Ishikawa (cell line): ENCODE measurements around the gene IMMP2L.

Source experiments
- CEBPB ChIP-seq: IDR thresholded peaks from 2 replicates; pipeline ENCODE4 v1.6.1; 2012
- CREB1 ChIP-seq: IDR thresholded peaks from 2 replicates; pipeline ENCODE4 v1.6.1; 2012; ENCODE audit warnings: low read depth
- EGR1 ChIP-seq: IDR thresholded peaks from 2 replicates; pipeline ENCODE4 v1.6.1; 2012
- EP300 ChIP-seq: IDR thresholded peaks from 2 replicates; pipeline ENCODE4 v1.6.1; 2012; ENCODE audit warnings: borderline replicate concordance
- FOXM1 ChIP-seq: IDR thresholded peaks from 2 replicates; pipeline ENCODE4 v1.6.1; 2012; ENCODE audit warnings: low read depth, borderline replicate concordance
- NFIC ChIP-seq: IDR thresholded peaks from 2 replicates; pipeline ENCODE4 v1.6.1; 2012
- RAD21 ChIP-seq: IDR thresholded peaks from 2 replicates; pipeline ENCODE4 v1.6.1; 2012; ENCODE audit warnings: low read depth
- REST ChIP-seq: IDR thresholded peaks from 2 replicates; pipeline ENCODE4 v1.6.1; 2012; ENCODE audit warnings: low read depth, mild to moderate bottlenecking
- TAF1 ChIP-seq: IDR thresholded peaks from 2 replicates; pipeline ENCODE4 v1.6.1; 2012; ENCODE audit warnings: low read depth, mild to moderate bottlenecking
- TCF12 ChIP-seq: IDR thresholded peaks from 2 replicates; pipeline ENCODE4 v1.6.1; 2012; ENCODE audit warnings: low read depth
- TEAD4 ChIP-seq: IDR thresholded peaks from 2 replicates; pipeline ENCODE4 v1.6.1; 2012
- YY1 ChIP-seq: IDR thresholded peaks from 2 replicates; pipeline ENCODE4 v1.6.1; 2012; ENCODE audit warnings: low read depth
- ZBTB7A ChIP-seq: IDR thresholded peaks from 2 replicates; pipeline ENCODE4 v1.6.1; 2012; ENCODE audit warnings: low read depth
- TF ChIP-seq, protein P1 (sequence below): IDR thresholded peaks from 2 replicates; pipeline ENCODE4 v1.6.1; 2012
- TF ChIP-seq, protein P2 (sequence below): IDR thresholded peaks from 2 replicates; pipeline ENCODE4 v1.6.1; 2012

IMMP2L gene

GRCh38 chr7:110637252-110637651 lies 925.0 kb downstream of the IMMP2L start:
- no peak for TF ChIP-seq TCF12

GRCh38 chr7:110633313-110633712 lies 929.0 kb downstream of the IMMP2L start:
- TF ChIP-seq CEBPB (no peak), EP300 (no peak), TEAD4 (no peak), ZBTB7A (no peak), FOXM1 (no peak), TAF1 (no peak), YY1 (no peak), EGR1 (no peak), REST (no peak), NFIC (no peak), TCF12 (no peak), RAD21 (no peak)
- TF ChIP-seq, protein P1, sequence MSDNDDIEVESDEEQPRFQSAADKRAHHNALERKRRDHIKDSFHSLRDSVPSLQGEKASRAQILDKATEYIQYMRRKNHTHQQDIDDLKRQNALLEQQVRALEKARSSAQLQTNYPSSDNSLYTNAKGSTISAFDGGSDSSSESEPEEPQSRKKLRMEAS: no peak
- TF ChIP-seq, protein P2, sequence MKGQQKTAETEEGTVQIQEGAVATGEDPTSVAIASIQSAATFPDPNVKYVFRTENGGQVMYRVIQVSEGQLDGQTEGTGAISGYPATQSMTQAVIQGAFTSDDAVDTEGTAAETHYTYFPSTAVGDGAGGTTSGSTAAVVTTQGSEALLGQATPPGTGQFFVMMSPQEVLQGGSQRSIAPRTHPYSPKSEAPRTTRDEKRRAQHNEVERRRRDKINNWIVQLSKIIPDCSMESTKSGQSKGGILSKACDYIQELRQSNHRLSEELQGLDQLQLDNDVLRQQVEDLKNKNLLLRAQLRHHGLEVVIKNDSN: no peak

DNA sequence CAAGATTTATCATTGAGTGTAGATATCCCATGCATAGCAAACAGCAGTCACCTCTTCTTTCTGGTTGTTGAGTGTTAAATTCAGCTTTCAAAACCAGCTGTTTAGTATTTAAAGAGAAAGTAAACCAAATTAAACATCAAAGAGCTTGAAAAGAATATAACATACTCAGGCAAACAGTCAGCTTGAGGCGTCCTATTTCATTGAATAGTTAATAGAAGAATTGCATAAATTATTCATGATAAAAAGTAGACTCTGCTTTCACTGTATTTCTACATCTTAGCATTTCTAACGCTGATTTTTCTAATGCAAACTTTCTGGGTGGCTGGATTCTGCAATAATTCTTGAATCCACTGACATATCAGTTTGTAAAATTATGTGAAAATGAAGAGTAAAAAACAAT lies 935.9 kb downstream of the IMMP2L start:
- no peak for TF ChIP-seq EP300

DNA sequence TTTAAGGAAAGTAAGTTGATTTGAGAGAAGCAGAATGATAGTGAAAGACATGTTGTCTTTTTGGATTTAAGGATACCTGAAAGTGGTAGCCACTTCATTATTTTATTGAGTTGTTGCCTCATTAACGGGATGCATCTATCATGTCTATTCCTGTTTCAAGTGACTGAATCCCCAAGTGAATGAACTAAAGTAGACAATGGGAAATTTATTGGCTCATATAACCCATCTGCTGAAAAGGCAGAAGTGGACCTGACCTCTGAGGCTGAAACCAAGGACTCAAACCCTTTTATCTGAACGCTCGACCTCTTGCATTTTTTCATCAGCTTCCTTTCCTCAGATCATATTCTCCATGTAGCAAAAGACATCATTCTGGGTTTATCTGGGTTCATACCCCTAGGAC lies 937.0 kb downstream of the IMMP2L start:
- TF ChIP-seq CREB1 (no peak), NFIC (no peak), FOXM1 (no peak), REST (no peak), TAF1 (no peak), RAD21 (no peak), ZBTB7A (no peak), CEBPB (no peak)
- TF ChIP-seq, protein P2: no peak
- TF ChIP-seq, protein P1: no peak

DNA sequence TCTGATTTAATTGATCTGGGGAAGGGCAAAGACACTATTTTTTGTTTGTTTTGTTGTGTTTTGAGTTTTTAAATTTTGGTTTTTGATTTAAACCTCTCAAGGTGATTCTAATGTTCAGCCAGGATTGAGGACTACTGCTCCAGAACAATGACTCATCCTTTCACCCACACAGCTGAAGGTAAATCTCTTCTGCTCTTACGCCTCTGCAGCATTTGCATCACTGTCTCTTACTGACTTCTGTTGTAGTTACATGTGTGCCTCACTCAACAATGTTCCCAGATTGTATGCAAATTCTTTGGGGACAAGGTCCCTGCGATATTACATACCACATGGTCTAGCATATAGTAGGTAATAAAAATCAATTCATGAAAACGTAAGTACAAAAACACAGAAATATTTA lies 938.9 kb downstream of the IMMP2L start:
- TF ChIP-seq, protein P1: no peak
- TF ChIP-seq FOXM1 (no peak), EP300 (no peak), ZBTB7A (no peak), CEBPB (no peak), EGR1 (no peak), NFIC (no peak), TCF12 (no peak), TAF1 (no peak), YY1 (no peak), REST (no peak), RAD21 (no peak)
- TF ChIP-seq, protein P2: no peak
